ENCODE data around the gene PTDSS2.

Gene PTDSS2

DNA sequence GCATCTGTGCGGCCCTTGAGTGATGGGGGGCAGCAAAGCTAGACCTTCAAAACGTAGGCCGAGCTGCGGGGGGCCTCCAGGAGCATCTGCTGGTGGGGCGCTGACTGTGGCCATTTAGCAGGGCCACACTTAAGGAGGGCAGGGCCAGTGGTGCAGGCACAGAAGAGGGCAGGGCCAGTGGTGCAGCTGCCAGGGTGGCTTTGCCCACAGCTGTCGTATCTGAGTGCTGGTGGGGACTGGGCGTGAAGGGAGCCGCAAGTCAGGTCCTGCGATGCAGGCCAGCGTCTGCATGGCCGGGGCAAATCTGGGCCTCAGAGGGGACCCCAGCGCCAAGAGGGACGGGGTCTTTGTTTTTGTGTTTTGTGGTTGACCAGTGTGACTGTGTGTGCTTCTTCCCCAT lies 29.2 kb downstream of the PTDSS2 start:
- Histone ChIP-seq H3K27ac (no peak overlapping the region), H2AFZ (ENCODE audit: low read depth) (no peak overlapping the region), H3K27me3 (ENCODE audit: insufficient read depth, low read depth) (no peaks in the 10 kb centered on the region), H3K79me2 (ENCODE audit: insufficient read depth, low read depth) (no peaks in the 10 kb centered on the region), H3K4me1 (ENCODE audit: low read depth, poor library complexity, severe bottlenecking) (no peaks in the 10 kb centered on the region), H3K4me3 (IDR thresholded peaks at IDR 0.05; ENCODE audit: insufficient read depth, low read depth, low read length) (no peak overlapping the region), H4K20me1 (ENCODE audit: insufficient read depth) (no peaks in the 10 kb centered on the region), H3K9ac (no peak overlapping the region), H3K36me3 (ENCODE audit: insufficient read depth) (no peaks in the 10 kb centered on the region), H3K4me2 (no peak overlapping the region)
- TF ChIP-seq, protein P1, sequence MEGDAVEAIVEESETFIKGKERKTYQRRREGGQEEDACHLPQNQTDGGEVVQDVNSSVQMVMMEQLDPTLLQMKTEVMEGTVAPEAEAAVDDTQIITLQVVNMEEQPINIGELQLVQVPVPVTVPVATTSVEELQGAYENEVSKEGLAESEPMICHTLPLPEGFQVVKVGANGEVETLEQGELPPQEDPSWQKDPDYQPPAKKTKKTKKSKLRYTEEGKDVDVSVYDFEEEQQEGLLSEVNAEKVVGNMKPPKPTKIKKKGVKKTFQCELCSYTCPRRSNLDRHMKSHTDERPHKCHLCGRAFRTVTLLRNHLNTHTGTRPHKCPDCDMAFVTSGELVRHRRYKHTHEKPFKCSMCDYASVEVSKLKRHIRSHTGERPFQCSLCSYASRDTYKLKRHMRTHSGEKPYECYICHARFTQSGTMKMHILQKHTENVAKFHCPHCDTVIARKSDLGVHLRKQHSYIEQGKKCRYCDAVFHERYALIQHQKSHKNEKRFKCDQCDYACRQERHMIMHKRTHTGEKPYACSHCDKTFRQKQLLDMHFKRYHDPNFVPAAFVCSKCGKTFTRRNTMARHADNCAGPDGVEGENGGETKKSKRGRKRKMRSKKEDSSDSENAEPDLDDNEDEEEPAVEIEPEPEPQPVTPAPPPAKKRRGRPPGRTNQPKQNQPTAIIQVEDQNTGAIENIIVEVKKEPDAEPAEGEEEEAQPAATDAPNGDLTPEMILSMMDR (conservative IDR thresholded peaks at IDR 0.05; ENCODE audit: low read depth, low read length), result no peak

DNA sequence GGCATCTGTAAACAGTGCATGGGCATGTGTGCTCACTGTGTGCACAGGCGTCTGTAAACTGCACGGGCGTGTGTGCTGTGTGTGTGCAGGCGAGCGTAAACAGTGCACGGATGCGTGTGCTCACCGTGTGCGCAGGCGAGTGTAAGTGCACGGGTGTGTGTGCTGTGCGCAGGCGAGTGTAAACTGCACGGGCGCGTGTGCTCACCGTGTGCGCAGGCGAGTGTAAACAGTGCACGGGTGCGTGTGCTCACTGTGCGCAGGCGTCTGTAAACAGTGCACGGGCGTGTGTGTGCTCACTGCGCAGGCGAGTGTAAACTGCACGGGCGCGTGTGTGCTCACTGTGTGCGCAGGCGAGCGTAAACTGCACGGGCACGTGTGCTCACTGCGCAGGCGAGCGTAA lies 34.5 kb downstream of the PTDSS2 start:
- Histone ChIP-seq H2AFZ (ENCODE audit: low read depth) (no peak overlapping the region), H3K36me3 (ENCODE audit: insufficient read depth) (no peaks in the 10 kb centered on the region), H3K27me3 (ENCODE audit: insufficient read depth, low read depth) (no peaks in the 10 kb centered on the region), H3K79me2 (ENCODE audit: insufficient read depth, low read depth) (no peaks in the 10 kb centered on the region), H3K9ac (no peak overlapping the region), H4K20me1 (ENCODE audit: insufficient read depth) (no peaks in the 10 kb centered on the region), H3K27ac (no peak overlapping the region), H3K4me1 (ENCODE audit: low read depth, poor library complexity, severe bottlenecking) (no peaks in the 10 kb centered on the region), H3K4me3 (IDR thresholded peaks at IDR 0.05; ENCODE audit: insufficient read depth, low read depth, low read length) (no peak overlapping the region), H3K4me2 (no peak overlapping the region)
- TF ChIP-seq, protein P1 (conservative IDR thresholded peaks at IDR 0.05; ENCODE audit: low read depth, low read length), result no peak

DNA sequence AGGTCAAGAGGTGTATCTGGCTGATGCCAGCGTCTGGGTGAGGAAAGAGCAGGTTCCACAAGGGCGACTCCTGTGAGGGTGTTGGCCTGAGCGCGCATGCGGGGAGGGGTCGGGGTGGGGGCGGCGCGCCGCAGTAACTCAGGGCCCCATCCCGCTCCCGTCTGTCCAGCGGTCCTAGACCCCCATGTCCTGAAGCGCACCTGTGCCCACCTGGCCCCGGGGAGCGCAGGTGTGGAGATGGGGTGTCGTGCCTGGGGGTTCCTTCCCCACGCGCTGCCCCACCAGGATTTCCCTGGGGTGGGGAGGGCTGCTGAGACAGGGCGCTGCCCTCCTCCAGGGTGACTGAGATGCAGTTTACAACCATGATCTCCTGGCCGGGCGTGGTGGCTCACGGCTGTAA lies 36.1 kb downstream of the PTDSS2 start:
- Histone ChIP-seq H3K9ac (no peak overlapping the region), H4K20me1 (ENCODE audit: insufficient read depth) (no peaks in the 10 kb centered on the region), H3K4me3 (IDR thresholded peaks at IDR 0.05; ENCODE audit: insufficient read depth, low read depth, low read length) (no peak overlapping the region), H3K4me1 (ENCODE audit: low read depth, poor library complexity, severe bottlenecking) (no peaks in the 10 kb centered on the region), H3K4me2 (no peak overlapping the region), H3K27ac (no peak overlapping the region), H3K27me3 (ENCODE audit: insufficient read depth, low read depth) (no peaks in the 10 kb centered on the region), H2AFZ (ENCODE audit: low read depth) (no peak overlapping the region), H3K79me2 (ENCODE audit: insufficient read depth, low read depth) (no peaks in the 10 kb centered on the region), H3K36me3 (ENCODE audit: insufficient read depth) (no peaks in the 10 kb centered on the region)
- TF ChIP-seq, protein P1 (conservative IDR thresholded peaks at IDR 0.05; ENCODE audit: low read depth, low read length), result no peak

DNA sequence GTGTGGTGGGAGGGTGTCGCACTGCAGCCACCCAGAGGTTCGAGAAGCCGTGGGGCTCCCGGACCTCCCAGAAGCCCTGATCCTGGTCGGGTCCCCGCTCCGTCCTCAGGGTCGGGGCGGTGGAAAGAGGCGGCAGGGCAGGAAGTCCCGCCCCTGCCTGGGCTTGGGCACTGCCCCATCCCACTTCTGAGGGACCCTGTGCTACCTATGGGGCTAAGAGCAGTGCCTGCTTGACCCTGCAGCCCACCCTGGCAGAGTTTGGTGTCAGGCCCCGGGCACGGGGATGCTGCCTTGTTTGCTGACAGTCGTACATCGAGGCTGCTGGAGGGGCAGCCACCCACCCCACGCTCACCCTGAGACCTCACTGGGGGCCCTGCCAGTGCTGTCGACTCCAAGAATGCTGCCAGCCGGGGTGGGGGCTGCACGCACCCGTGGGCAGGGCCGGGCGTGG lies 37.5 kb downstream of the PTDSS2 start:
- no peaks in the 10 kb centered on the region for H4K20me1 ChIP-seq (ENCODE audit: insufficient read depth)
- TF ChIP-seq, protein P1 (conservative IDR thresholded peaks at IDR 0.05; ENCODE audit: low read depth, low read length), result no peak

More for the DNA sequence above, 37.5 kb downstream of the PTDSS2 start:
- H3K4me2 ChIP-seq, result no peak overlapping the region
- no peak overlapping the region for H3K9ac ChIP-seq
- no peaks in the 10 kb centered on the region for H3K4me1 ChIP-seq (ENCODE audit: low read depth, poor library complexity, severe bottlenecking)
- no peaks in the 10 kb centered on the region for H3K79me2 ChIP-seq (ENCODE audit: insufficient read depth, low read depth)
- no peak overlapping the region for H2AFZ ChIP-seq (ENCODE audit: low read depth)
- no peak overlapping the region for H3K27ac ChIP-seq
- H3K27me3 ChIP-seq (ENCODE audit: insufficient read depth, low read depth), result no peaks in the 10 kb centered on the region
- no peaks in the 10 kb centered on the region for H3K36me3 ChIP-seq (ENCODE audit: insufficient read depth)
- no peak overlapping the region for H3K4me3 ChIP-seq (IDR thresholded peaks at IDR 0.05; ENCODE audit: insufficient read depth, low read depth, low read length)
